Mononuclear cell (primary cell): ENCODE data around the gene ARHGAP12. TPM values are rescaled to one million over a fixed set of nuclear protein-coding genes. Genes with fewer than 3 reads are reported as not detected.
"Not testable (repeated sequence)": the region's sequence is repeated elsewhere in the genome, so short reads cannot be mapped to it uniquely, and the experiment has no call there.

Experiments used
- H3K27me3 ChIP-seq: 2 replicates; pipeline ENCODE4 v1.6.0; 2011; ENCODE audit warnings: low read length, control low read depth; ENCODE audit not compliant: insufficient read depth
- H3K4me1 ChIP-seq: 2 replicates; pipeline ENCODE4 v1.5.1; 2011; ENCODE audit warnings: mild to moderate bottlenecking, low read length, control low read depth; ENCODE audit not compliant: insufficient read depth
- H3K4me3 ChIP-seq: 2 replicates; pipeline ENCODE4 v1.5.1; 2011; ENCODE audit warnings: mild to moderate bottlenecking, low read length, moderate library complexity
- H3K9me3 ChIP-seq: 2 replicates; pipeline ENCODE4 v1.5.1; 2011; ENCODE audit warnings: low read depth, mild to moderate bottlenecking, control low read depth, low read length
- total RNA-seq: library from RNA; depleted of rRNA; stranded (reverse); fragments of >200 nt; gene quantifications from one replicate; pipeline ENCODE4 v1.2.3, GENCODE V29; 2012

The ARHGAP12 gene
- total RNA-seq, 1 donor: 36.8 TPM

- no peak overlapping the region for H3K4me3 ChIP-seq
- H3K9me3 ChIP-seq: no peaks in the 10 kb centered on the region
- H3K27me3 ChIP-seq: no peaks in the 10 kb centered on the region
- peaks cover 24% of the 10 kb centered on the region for H3K4me1 ChIP-seq
Measured at GRCh38 chr10:31920538-31920937, 8.1 kb downstream of the ARHGAP12 start.

- Histone ChIP-seq H3K9me3 (no peaks in the 10 kb centered on the region), H3K4me3 (no peak overlapping the region), H3K4me1 (peaks cover 24% of the 10 kb centered on the region), H3K27me3 (no peaks in the 10 kb centered on the region)
Measured at GRCh38 chr10:31918671-31919409, 9.8 kb downstream of the ARHGAP12 start.

GRCh38 chr10:31914370-31914769, 14.3 kb downstream of the ARHGAP12 start:
- H3K4me1 ChIP-seq: peaks cover 16% of the 10 kb centered on the region
- H3K4me3 ChIP-seq: no peak overlapping the region
- H3K9me3 ChIP-seq: no peaks in the 10 kb centered on the region
- H3K27me3 ChIP-seq: no peaks in the 10 kb centered on the region

- Histone ChIP-seq H3K9me3 (no peaks in the 10 kb centered on the region), H3K27me3 (no peaks in the 10 kb centered on the region), H3K4me1 (peaks cover 7% of the 10 kb centered on the region), H3K4me3 (no peak overlapping the region)
Measured at GRCh38 chr10:31912898-31913850, 15.5 kb downstream of the ARHGAP12 start.

GRCh38 chr10:31912289-31912688, 16.3 kb downstream of the ARHGAP12 start:
- Histone ChIP-seq H3K9me3 (no peaks in the 10 kb centered on the region), H3K27me3 (no peaks in the 10 kb centered on the region), H3K4me1 (peaks cover 6% of the 10 kb centered on the region), H3K4me3 (no peak overlapping the region)

- H3K27me3 ChIP-seq: no peaks in the 10 kb centered on the region
- no peak overlapping the region for H3K4me3 ChIP-seq
- H3K9me3 ChIP-seq: no peaks in the 10 kb centered on the region
- H3K4me1 ChIP-seq: peaks cover 6% of the 10 kb centered on the region
Measured at GRCh38 chr10:31910016-31910415, 18.6 kb downstream of the ARHGAP12 start.

- H3K9me3 ChIP-seq: no peaks in the 10 kb centered on the region
- no peaks in the 10 kb centered on the region for H3K27me3 ChIP-seq
- no peak overlapping the region for H3K4me3 ChIP-seq
- H3K4me1 ChIP-seq: peaks cover 3% of the 10 kb centered on the region
Measured at GRCh38 chr10:31908157-31908556, 20.5 kb downstream of the ARHGAP12 start.

- no peaks in the 10 kb centered on the region for H3K4me1 ChIP-seq
- no peaks in the 10 kb centered on the region for H3K27me3 ChIP-seq
- H3K9me3 ChIP-seq: no peaks in the 10 kb centered on the region
- no peak overlapping the region for H3K4me3 ChIP-seq
Measured at GRCh38 chr10:31906039-31906438, 22.6 kb downstream of the ARHGAP12 start.

GRCh38 chr10:31905586-31905985, 23.0 kb downstream of the ARHGAP12 start:
- Histone ChIP-seq H3K27me3 (no peaks in the 10 kb centered on the region), H3K9me3 (no peaks in the 10 kb centered on the region), H3K4me1 (no peaks in the 10 kb centered on the region), H3K4me3 (no peak overlapping the region)

- H3K4me3 ChIP-seq: no peak overlapping the region
- no peaks in the 10 kb centered on the region for H3K27me3 ChIP-seq
- H3K4me1 ChIP-seq: no peaks in the 10 kb centered on the region
- H3K9me3 ChIP-seq: no peaks in the 10 kb centered on the region
Measured at GRCh38 chr10:31902625-31903024, 26.0 kb downstream of the ARHGAP12 start.

GRCh38 chr10:31897506-31897905, 31.1 kb downstream of the ARHGAP12 start:
- Histone ChIP-seq H3K4me3 (no peak overlapping the region), H3K9me3 (no peaks in the 10 kb centered on the region), H3K4me1 (no peaks in the 10 kb centered on the region), H3K27me3 (no peaks in the 10 kb centered on the region)

- Histone ChIP-seq H3K4me1 (no peaks in the 10 kb centered on the region), H3K9me3 (no peaks in the 10 kb centered on the region), H3K27me3 (no peaks in the 10 kb centered on the region), H3K4me3 (no peak overlapping the region)
Measured at GRCh38 chr10:31896968-31897384, 31.7 kb downstream of the ARHGAP12 start.

GRCh38 chr10:31895722-31896121, 32.9 kb downstream of the ARHGAP12 start:
- not testable (repeated sequence) for H3K4me3 ChIP-seq, H3K27me3 ChIP-seq, H3K9me3 ChIP-seq, H3K4me1 ChIP-seq

- Histone ChIP-seq H3K4me1 (peaks cover 5% of the 10 kb centered on the region), H3K9me3 (no peaks in the 10 kb centered on the region), H3K27me3 (no peaks in the 10 kb centered on the region), H3K4me3 (no peak overlapping the region)
Measured at GRCh38 chr10:31888442-31888841, 40.2 kb downstream of the ARHGAP12 start.

GRCh38 chr10:31887850-31888249, 40.8 kb downstream of the ARHGAP12 start:
- peaks cover 7% of the 10 kb centered on the region for H3K4me1 ChIP-seq
- no peaks in the 10 kb centered on the region for H3K27me3 ChIP-seq
- H3K4me3 ChIP-seq: no peak overlapping the region
- no peaks in the 10 kb centered on the region for H3K9me3 ChIP-seq
